Keratinocyte (primary cell): ENCODE measurements around the gene SLC26A2.

Source experiments
- EZH2 ChIP-seq: IDR thresholded peaks from one replicate; pipeline ENCODE4 v1.6.1; 2012; ENCODE audit warnings: inconsistent platforms, mild to moderate bottlenecking, low read length, moderate library complexity
- TF ChIP-seq, protein P1 (sequence below), 3 experiments: IDR thresholded peaks in 1 of 3; conservative IDR thresholded peaks in 1 of 3; optimal IDR thresholded peaks in 1 of 3; 2 replicates in 2 of 3; 3 replicates in 1 of 3; pipeline versions ENCODE3 to v1.5.1; 2011; ENCODE audit warnings: low read length in 3 of 3, mild to moderate bottlenecking in 3 of 3, moderate library complexity in 2 of 3, control low read depth in 1 of 3, inconsistent platforms in 1 of 3; ENCODE audit not compliant: insufficient read depth in 2 of 3; ENCODE audit errors: extremely low read depth in 1 of 3

GRCh38 chr5:149948993-149949392 lies 11.6 kb upstream of the SLC26A2 start:
- TF ChIP-seq, protein P1, sequence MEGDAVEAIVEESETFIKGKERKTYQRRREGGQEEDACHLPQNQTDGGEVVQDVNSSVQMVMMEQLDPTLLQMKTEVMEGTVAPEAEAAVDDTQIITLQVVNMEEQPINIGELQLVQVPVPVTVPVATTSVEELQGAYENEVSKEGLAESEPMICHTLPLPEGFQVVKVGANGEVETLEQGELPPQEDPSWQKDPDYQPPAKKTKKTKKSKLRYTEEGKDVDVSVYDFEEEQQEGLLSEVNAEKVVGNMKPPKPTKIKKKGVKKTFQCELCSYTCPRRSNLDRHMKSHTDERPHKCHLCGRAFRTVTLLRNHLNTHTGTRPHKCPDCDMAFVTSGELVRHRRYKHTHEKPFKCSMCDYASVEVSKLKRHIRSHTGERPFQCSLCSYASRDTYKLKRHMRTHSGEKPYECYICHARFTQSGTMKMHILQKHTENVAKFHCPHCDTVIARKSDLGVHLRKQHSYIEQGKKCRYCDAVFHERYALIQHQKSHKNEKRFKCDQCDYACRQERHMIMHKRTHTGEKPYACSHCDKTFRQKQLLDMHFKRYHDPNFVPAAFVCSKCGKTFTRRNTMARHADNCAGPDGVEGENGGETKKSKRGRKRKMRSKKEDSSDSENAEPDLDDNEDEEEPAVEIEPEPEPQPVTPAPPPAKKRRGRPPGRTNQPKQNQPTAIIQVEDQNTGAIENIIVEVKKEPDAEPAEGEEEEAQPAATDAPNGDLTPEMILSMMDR (optimal IDR thresholded peaks at IDR 0.05 in 1 of 3, IDR thresholded peaks at IDR 0.05 in 1 of 3, conservative IDR thresholded peaks at IDR 0.05 in 1 of 3; ENCODE audit: extremely low read depth in 1 of 3, insufficient read depth in 2 of 3, low read length in 3 of 3), result no peak
- TF ChIP-seq EZH2, result no peak
